HG03175 (cell line): ENCODE measurements around the gene FEV.

Experiments used
- ATAC-seq: cut with Tn5 transposase; IDR thresholded peaks from one replicate; pipeline ENCODE4 v1.9.1; 2021; ENCODE audit warnings: mild to moderate bottlenecking, moderate library complexity; ENCODE audit not compliant: unreplicated experiment

FEV gene

DNA sequence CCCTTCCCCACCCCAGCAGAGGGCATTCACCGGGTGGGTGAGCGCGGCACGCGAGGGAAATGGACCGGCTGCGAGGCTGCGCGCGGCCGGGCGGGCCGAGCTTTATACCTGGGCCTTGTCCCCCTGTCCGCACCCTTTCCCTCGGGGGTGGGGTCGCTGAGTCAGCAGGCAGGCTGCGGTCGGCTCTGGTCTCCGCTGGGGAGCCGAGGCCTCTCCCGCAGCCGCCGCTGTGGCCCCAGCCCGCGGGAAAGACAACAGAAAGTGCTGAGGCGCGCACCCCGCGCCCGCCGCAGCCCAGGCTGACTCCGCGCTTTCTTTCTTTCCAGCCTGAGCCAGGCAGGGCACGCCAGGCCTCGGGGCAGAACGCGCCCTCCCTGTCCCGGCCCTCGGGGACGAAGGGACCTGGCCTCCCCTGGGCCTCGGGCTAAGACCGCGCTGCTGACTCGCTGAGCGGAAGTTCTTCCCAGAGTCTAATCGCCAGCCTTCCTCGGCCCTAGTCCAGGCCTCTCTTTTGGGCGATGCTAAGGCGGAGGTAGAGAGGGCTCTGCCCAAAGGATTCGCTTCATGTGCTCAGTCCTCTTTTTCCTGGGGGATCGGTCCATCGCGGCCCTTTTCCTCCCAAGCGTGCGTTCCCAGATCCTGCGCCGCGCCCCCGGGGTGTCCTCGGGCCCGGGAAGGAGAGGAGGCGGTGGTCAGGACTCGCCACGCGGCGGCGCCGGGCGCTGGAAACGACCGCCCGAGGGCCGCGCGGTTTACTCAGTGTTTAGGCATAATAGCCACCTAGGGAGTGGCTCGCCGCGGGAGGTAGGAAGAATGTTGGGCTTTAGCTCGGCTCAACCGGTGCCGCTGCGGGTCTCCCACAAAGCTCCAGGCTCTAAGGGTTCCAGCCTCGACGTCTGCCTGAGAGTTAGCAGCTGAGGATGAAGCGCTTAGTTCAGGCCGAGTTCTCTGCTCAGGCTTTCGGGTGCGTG is 8.6 kb upstream of the FEV start, which contains the start of gene CRYBA2:
Gene CRYBA2 (minus strand): TSS at position 78 of the 971 bp plus-strand sequence. CDS start 246 bp downstream, outside the sequence.
- ATAC-seq = no peak

DNA sequence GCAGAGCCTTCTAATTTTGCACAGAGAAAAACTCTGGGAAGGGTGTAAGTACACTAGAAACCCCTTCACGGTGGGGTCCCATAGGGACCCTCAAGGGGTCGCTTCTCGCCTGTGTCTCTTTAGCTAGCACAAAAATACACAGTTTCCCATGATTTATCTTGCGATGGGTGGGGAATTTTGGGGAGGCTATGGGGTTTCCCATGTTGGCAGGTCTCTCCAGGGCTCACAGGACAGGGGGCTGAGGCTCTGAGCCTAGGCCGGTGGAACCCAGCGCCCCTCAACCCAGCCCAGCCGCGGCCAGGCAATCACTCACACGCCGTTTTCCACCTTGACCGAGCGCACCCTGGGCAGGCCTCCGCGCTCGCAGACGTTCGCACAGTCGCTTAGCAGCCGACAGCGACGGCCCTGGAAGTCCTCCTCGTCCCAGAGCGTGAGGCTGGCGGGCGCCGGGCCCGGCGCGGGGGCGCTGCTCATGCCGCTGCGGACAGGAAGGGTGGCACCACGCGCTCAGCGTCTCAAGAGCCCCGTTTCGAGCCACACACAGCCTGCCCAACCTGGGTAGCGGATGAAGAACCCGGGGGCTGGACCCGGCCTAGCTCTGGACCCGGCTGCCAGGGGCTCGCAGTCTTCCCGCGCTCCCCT is 7.8 kb upstream of the FEV start:
- no peak for ATAC-seq

DNA sequence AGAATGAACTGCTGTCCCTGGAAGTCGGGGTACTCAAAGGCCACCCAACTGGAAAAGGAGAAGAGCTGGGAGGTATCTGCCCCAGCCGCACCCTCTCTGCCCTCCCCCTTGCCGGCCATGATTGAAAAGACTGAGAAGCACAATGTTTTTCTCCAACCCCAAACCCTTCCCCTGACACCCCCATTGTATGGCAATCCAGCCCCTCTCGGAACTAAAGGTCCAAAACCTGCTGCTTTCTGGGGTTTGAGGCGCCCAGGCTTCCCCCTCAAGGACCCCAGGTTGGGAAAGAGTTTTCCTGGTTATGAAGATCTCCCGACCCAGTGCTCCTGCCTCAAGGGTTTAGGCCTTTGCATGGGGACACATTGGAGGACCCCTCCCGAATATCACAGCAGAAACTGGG is 7.2 kb upstream of the FEV start:
- no peak for ATAC-seq

DNA sequence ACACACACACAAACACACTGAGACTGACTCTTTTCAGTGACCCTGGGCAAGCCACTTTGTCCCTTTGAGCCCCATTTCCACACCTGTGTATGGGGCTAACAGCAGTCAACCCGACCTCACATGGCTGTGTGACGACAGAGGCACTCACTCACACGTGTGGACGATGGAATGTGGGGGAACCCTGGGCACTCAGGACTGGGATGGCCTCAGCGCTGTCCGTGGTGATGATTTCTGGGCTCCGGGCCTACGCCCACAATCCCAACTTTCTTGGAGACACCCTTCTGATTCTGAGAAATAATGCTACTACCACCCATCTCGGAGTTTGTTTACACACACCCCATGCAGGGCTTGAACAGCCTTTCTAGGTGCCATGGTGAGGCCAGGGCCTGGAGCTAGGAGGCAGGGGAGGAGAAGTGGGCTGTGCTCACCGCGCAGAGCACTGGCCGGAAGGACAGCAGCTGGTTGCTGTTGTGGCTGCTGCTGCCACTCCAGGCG is 6.7 kb upstream of the FEV start:
- no peak for ATAC-seq

DNA sequence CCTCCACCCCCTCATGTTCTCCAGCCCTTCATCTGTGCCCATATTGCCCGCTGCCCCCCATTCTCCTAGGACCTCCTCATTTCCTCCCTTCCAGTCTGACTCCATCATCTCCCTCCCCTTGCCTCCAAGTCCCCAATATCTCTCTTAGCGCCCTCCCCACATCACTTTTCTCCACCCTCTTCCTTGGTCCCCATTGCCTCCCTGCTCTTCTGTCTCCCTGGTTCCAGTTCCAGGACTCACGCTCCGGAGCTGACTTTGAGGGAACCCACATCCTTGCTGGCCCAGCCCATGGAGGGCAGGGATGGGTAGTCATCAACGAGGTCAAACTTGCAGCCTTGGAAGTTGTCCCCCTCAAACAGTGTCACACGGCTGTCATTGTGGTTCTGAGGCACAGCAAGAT is 5.6 kb upstream of the FEV start:
- ATAC-seq = no peak

DNA sequence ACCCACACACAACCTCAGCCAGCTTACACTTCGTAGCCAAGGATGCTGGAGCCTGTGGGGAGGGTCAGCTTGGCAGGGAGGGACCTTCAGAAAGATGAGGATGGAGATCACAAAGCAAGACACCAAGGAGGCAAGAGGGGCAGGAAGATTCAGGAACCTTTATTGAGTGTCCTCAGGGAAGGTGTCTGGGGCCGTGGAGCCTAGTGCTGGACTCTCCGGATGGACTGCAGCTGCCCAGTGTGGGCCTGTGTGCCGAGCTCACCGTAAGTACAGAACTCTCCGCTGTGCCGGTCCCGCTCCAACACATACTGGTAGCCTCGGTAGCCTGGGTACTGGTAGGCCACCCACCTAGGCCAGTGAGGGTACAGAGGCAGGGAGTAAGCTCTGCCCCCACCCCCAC is 5.1 kb upstream of the FEV start:
- ATAC-seq = no peak

DNA sequence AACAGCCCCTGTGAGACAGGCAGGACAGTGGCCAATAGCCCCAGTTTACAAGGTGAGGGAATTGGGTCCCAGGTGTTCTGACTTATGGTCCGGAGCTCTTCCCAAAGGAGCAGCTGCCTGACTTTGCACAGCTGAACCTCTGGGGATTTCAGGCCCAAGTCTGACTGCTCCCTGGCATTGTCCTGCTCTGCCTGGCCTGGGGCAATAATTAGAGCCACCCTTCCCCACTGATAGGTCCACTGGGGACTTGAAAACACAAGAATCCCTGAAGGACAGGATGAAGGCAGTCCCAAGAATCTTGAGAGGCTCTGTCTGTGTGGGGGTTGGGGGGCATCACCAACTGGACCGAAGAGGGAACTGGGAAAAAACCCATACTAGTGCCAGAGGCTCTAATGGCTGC is 3.7 kb upstream of the FEV start:
- ATAC-seq = no peak

DNA sequence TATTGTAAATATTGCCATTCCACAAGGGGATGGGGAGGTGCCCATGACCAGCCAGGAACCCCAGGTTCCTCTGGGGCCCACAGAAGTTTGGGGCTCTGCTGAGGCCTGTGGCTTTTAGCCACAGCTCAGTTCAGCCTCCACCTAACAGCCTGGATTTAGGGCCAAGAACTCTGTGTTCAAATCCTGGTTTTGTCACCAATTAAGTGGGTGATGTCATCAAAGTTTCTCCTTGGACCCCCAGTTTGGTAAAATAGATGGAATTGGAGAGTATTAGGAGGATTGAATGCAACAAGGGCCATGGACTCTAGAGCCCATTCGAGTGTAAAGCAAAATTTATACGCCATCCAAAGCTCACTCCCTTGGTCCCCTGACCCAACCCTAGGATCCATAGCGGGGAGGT is 3.2 kb upstream of the FEV start:
- ATAC-seq = no peak

DNA sequence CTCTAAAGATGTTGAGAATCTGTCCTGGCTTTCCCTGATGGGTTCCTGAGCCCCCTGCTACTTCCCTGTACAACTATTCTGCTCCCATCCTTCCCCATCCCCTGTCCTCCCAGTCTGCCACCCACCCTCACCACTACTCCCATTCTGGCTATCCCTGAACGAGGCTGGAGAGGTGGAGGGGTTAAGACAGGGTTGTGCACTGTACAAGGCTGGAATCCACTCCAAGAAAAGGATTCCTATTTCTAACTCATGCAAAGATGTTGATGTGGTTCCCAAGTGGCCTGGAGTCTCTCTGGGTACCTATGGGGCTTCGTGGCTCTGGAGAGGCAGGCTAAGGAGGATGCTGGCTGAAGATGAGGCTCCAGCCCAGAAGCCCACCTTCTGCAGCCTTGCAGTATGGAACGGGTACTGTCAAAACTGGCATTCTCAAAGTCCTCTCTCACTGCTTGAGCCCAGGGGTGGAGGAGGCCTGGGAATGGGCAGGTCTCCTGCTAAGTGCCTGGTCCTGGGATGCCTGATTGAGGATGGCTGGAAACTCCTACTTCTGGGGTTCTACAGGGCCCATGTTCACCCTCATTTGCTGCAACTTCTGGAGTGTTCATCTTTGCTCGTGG is 1.3 kb upstream of the FEV start:
- no peak for ATAC-seq

DNA sequence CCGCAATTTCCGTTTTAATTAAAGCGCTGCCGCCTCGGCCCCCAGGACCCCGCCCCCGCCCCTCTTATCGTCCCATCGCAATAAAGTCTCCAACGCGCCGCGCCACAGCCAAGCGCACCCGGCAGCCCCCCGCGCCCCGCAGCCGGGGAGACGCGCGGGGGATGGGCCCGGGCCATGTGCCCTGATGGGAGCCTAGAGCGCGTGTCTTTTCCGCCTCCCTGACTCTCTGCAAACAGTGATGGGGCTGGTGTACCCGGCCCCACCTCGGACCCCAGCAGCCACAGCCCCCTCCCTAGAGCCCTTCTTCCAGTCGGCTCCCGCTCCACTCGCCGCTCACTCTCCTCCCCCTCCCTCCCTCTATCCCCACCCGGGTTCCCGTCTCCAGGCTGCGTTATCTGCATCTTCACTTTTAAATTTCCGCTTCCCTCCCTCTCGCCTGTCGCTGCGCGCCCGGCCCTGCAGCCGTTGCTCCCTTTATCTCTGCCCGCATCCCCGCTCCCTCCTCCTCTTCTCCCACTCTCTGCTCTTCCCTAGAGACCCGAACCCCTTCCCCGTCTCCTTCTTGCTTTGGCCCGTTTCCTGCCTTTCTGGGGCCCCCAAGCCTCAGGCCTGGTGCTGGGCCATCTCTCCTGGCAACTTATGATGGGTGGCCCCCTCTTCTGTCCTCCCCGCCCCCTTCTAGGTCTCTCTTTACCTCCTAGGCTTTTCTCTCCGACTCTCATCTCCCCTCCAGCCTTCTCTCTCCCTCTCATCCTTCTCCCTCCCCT is 524 bp upstream of the FEV start:
- no peak for ATAC-seq

DNA sequence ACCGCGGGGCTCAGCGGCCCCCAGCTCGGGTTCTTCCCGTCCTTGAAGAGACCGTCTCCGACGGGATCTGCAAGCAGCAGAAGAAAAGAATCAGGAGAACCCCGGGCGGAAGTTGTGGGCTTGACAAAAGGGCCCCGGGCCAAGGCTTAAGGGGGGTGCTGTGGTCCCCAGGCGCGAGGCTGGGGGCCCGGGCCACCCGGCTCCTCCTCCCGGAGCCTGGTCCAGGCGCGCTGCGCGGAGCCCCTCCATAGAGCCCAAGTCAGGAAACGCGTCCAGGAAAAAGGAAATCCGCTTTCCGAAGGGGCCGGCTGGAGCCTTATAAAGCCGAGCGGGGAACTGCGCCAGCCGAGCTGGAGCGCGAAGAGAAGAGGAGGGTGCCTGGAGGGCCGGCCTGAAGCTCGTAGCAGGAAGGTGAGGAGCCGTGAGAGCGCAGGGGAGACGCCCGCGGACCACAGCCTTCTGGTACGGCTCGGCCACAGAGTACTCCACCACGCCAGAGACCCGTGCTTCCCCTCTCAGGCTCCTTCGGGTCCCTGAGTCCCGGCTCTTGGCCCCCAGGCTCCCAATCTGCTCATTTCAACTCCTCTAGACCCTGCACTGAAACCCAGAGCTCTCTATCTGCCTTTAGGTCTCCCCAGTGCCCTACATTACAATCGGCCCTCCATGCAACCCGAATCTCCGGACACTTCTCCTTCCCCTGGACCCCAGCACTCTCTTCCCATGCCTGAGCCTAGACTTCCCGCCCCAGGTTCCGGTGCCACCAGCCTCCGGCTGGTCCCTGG is 554 bp downstream of the FEV start:
- no peak for ATAC-seq

DNA sequence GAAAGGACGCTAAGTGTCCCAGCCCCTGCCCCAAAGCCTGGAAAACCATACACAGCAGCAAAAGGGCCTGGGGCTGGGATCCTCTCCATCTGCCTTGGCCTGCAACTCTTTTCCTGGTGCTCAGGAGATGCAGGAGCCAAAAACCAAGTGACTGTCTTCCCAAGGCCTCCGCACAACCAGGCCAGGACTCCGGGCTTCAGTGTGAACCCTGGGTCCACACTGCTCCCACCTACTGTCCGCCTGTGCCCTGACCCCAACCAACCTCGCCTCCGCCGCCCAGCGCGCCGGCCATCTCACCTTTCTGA is 1.1 kb downstream of the FEV start:
- ATAC-seq = no peak

DNA sequence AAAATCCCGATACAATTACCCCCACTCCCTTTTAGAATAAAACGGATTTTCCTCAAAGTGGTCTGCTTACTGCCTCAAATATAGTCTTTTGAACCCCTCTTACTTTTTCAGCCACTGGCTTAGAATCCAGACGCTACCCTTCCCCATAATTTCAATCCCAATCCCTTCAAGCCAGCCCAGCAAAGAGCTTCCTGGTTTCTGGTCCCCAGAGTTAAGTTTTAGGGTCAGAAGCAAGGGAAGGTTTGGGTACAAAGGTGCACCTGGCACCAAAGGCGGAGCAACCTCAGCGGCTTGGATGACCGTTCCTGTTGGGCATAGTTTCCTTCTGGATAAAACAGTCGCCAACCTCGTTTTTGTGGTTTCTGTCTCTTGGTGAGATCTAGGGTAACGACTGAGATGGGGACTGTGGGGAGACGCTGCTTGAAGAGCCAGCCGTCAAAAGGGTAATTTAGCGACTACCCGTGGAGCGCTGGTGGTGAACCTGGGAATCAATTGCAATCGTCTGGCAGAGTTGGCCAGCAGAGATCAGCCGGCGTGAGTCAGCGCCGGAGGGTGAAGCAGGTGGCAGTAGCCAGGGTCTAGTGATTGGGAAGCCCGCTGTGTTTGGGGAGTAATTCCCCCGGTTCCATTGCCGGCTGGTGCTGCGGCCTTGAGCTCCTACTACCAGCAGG is 1.6 kb downstream of the FEV start:
- no peak for ATAC-seq

DNA sequence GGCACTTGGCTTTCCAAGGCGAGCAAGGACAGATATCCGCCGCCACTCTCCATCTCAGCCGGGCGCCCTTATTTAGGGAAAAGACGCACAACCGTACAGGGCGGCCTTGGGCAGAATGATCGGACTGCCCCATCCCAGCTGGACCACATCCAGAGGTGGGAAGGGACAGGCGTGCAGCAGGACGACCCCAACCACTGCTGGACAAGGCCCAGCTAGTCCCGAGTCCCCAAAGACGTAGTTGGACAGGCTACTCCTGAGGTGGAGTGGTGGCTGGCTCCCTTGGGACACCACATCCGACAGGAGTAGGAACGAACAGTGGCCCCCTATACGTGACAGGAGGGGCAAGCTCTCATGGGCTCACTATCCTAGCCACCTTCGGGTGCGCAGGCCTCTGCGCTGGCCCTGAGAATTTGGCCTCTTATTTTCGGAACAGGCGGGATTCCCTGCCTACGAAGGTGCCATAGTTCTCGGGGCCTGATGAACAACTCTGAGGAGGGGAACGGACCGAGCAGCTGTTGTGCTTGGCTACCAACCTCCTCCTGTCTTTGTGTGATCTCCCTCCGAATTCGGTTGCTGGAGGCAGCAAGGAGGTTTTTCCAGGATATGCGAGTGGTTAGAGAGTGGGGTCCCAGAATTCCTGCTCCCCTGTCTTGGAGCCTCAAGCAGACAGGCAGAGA is 2.3 kb downstream of the FEV start:
- no peak for ATAC-seq

DNA sequence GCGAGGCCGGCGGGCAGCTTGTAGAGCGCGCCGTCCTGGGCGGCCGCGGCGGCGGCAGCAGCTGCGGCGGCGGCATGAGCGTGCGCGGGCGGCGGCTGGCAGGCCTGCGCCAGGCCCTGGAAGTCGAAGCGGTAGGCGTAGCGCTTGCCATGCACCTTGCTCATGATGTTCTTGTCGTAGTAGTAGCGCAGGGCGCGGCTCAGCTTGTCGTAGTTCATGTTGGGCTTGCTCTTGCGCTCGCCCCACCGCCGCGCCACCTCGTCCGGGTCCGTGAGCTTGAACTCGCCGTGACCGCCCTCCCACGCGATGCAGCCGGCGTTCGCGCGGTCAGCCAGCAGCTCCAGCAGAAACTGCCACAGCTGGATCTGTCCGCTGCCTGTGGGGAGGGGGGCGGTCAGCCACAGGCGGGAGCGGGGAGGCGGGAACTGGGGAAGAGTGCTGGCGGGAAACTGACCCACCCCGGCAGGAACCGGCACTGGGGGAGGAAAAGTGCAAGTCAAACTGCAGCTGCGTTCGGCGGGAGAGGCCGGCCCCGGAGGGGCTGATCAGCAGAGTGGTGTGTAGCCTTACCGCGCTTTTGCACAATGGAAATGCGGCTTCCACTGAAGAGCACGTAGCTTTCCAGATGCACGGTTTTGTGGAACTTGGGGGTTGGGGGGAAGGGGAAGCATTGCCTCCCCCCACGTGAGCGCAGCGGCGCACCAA is 3.0 kb downstream of the FEV start:
- no peak for ATAC-seq

DNA sequence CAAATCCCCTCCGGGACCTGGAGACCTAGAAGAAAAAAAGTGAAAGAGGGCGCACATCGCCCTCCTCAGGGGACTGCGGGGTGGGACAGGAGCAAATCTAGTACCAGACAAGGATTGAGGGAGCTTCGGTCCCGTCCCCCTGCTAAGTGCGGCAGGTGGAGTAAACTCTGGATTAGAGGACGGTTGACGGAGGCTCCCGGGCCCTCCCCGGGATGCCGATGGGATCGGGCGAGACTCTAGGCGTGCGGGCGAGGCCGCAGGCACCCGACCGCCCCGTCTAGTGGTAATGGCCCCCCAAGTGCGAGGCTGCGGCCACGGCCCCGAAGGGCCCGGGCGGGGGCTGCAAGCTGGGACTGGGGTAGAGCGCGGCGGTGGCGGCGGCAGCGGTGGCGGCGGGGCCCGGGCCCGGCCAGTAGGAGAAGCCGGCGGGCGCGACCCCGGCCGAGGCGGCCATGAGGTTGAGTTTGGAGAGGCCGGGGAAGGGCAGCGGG is 3.5 kb downstream of the FEV start:
- no peak for ATAC-seq

DNA sequence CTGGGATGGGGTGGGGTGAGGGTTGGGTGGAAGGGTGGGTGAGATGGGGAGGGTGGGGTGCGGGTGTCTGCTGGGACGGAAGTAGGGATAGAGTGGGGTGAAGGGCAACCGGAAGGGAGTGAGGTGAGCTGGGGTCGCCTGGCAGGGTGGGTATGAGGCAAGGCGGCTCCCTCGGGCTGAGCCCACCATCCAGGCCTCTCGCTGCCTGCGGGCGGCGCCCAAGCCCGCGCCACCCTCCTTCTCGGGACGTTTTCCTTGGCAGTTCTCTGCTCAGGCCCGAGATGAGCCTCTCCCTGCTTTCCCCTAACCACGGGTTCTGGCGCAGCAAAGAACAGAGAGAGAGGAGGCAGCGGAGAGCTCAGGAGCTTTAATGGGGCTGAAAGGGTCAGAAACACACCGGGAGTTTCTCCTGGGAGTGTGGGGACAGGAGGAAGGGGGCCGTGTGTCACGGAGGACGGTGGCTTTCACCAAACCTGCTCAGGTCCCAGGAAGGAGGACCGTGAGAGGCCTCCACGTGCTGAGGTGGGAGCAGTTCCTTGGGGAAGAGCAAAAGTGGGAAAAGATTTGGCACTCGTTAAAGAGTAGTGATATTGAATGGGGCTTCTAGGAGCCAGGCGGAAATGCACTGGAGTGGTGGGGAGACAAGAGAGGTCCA is 4.1 kb downstream of the FEV start:
- no peak for ATAC-seq
